ENCODE measurements around the gene UBXN10.
A peak's percentile ranks its signal among the peaks of the same experiment; 100 is the strongest.

UBXN10 gene

GRCh38 chr1:20152599-20152930, 33.3 kb upstream of the UBXN10 start:
- DNase-seq (ENCODE audit: low spot score) = no peak

GRCh38 chr1:20153000-20153418, 32.9 kb upstream of the UBXN10 start:
- peak; percentile 26 for DNase-seq (ENCODE audit: low spot score)

DNA sequence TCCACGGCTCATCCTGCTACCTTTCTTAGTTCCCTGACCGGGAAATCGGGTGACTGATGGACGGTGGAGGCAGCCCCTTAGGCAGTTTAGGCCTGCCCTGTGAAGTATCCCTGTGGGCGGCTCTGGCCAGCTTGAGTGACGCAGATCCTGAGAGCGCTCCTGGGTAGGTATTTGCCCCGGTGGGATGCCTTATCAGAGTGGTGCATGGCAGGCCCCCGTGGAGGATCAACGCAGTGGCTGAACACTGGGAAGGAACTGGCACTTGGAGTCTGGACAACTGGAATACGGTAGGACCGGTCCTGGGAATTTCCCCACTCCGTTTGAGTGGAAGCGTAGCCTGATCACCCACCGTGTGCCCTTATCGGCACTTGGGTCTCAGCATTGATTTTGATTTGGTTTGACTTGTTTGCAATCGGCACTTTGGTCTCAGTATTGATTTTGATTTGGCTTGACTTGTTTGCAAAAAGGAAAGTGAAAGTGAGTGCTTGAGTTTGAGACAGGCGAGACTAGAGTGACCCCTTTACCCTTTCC, 31.5 kb upstream of the UBXN10 start:
- no peak for DNase-seq (ENCODE audit: low spot score)

DNA sequence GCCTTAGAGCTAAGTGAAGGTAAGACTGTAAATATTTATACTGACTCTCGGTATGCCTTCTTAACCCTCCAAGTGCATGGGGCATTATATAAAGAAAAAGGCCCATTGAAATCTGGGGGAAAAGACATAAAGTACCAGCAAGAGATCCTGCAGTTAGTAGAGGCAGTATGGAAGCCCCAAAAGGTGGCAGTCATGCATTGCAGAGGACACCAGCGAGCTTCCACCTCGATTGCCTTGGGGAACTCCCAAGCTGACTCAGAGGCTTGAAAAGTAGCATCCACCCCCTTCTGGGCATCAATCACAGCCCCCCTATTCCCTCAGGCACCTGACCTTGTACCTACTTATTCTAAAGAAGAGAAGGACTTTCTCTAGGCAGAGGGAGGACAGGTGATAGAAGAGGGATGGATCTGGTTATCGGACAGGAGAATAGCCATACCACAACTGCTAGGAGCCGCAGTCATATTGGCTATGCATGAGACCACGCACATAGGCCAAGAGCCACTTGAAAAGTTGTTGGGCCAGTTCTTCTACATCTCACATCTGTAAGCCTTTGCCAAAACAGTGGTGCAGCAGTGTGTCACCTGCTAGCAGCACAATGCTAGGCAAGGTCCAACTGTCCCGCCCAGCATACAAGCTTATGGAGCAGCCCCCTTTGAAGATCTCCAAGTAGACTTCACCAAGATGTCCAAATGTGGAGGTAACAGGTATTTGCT, 27.4 kb upstream of the UBXN10 start:
- peak; percentile 18 for DNase-seq (ENCODE audit: low spot score)

- DNase-seq (ENCODE audit: low spot score) = peak; percentile 20
Measured at GRCh38 chr1:20160034-20160433, 25.9 kb upstream of the UBXN10 start.

GRCh38 chr1:20164694-20165202, 21.1 kb upstream of the UBXN10 start:
- no peak for DNase-seq (ENCODE audit: low spot score)

- DNase-seq (ENCODE audit: low spot score) = no peak
Measured at GRCh38 chr1:20165522-20165951, 20.4 kb upstream of the UBXN10 start.

GRCh38 chr1:20166051-20166450, 19.8 kb upstream of the UBXN10 start:
- no peak for DNase-seq (ENCODE audit: low spot score)

DNA sequence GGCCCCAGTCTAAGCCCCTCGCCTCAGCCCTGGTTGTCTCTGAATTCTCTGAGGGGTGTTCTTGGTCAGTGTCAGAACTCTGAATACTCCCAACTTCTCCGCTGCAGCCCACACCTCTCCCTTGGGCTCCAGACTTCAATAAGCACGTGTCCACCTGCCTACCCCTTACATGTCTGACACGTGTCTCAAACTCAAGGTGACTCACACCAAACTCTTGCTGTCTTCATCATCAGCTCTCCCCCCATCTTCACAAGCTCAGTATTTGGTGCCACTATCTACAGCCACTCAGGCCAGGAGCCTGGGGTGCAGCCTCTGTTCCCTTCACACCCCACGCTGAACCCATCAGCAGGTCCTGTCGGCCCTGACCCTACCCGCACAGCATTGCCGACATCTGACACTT, 18.8 kb upstream of the UBXN10 start:
- no peak for DNase-seq (ENCODE audit: low spot score)

GRCh38 chr1:20168564-20169491, 17.1 kb upstream of the UBXN10 start:
- DNase-seq (ENCODE audit: low spot score) = no peak

GRCh38 chr1:20169932-20170331, 16.0 kb upstream of the UBXN10 start:
- DNase-seq (ENCODE audit: low spot score) = no peak

- DNase-seq (ENCODE audit: low spot score) = no peak
Measured at GRCh38 chr1:20172033-20172590, 13.8 kb upstream of the UBXN10 start.

DNA sequence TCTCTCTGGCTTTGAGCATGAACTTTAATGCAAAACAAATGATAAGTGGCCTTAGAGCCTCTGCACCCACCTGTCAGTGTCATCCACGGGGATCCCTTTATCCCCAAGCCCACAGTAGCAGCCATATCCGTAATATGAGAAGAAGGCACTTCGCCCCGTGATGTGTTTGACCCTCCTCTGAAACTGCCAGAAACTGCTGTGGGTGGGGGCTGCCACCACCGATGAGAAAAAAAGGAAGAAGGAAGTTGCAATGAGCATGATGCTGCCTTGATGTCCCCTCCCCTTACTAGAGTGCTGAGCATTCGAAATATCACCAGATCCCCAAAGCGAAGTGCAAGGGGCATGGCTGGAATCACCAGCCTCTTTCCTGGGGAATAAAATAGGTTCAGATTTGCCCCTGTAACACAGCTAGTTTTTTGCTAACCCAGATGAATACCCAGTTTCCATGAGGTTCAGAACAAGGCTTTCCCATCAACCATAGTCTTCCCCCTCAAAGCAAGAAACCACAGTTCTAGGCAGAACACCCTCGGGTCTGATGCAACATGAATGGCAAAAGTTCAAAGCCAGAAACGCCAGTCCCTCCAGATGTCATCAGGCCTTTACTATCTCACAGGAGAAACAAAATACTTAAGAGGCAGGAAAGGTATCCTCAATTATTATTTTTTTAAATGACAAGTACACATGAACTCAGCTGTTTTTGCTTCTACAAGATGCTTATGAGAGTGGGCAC, 10.8 kb upstream of the UBXN10 start:
- no peak for DNase-seq (ENCODE audit: low spot score)

GRCh38 chr1:20178634-20179370, 7.1 kb upstream of the UBXN10 start:
- DNase-seq (ENCODE audit: low spot score) = no peak

DNA sequence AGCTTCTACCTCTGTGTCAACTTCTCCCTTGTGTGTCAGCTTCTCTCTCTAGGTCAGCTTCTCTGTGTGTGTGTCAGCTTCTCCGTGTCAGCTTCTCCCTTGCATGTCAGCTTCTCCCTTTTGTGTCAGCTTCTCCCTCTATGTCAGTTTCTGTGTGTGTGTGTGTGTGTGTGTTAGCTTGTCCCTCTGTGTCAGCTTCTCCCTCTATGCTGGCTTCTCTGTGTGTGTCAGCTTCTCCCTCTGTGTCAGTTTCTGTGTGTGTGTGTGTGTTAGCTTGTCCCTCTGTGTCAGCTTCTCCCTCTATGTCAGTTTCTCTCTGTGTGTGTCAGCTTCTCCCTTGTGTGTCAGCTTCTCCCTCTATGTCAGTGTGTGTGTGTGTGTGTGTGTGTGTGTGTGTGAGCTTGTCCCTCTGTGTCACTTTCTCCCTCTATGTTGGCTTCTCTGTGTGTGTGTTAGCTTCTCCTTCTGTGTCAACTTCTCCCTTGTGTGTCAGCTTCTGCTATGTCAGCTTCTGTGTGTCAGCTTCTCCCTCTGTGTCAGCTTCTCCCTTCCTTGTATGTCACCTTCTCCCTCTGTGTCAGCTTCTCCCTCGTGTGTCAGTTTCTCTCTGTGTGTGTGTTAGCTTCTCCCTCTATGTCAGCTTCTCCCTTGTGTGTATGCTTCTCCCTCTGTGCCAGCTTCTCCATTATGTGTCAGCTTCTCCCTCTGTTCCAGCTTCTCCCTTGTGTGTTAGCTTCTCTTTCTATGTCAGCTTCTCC, 6.3 kb upstream of the UBXN10 start:
- DNase-seq (ENCODE audit: low spot score) = no peak

GRCh38 chr1:20180129-20180843, 5.6 kb upstream of the UBXN10 start:
- DNase-seq (ENCODE audit: low spot score) = no peak

DNA sequence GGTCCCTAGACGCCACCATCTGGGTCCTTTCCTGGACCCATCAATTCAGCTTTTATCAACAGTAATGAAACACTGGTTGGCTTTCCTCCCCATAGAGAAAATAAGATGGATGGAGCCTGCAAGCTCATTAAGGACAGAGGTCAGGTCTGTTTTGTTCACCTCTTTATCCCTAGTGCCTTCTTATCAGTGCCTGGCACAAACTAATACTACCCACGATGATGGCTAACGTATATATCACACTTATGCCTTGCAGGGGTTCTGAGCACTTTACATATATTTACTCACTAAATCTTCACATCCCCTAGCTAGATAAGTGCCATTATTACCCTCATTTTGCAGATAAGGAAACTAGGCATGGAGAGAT, 5.1 kb upstream of the UBXN10 start:
- DNase-seq (ENCODE audit: low spot score) = no peak

DNA sequence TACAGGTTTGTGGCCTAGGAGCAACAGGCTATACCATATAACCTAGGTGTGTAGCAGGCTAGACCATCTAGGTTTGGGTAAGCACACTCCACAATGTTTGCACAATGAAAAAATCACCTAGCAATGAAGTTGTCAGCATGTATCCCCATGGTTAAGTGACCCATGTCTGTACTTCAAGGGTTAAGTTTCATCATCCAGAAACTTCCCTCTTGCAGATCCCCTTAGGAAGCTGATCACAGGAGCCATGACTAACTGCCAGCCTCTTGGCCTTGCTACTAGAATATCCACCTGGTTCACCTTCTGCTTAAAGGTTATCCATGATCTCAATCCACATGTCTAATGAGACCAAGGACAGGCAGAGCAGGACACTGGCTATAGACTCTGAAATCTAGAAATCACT, 3.5 kb upstream of the UBXN10 start:
- no peak for DNase-seq (ENCODE audit: low spot score)

DNA sequence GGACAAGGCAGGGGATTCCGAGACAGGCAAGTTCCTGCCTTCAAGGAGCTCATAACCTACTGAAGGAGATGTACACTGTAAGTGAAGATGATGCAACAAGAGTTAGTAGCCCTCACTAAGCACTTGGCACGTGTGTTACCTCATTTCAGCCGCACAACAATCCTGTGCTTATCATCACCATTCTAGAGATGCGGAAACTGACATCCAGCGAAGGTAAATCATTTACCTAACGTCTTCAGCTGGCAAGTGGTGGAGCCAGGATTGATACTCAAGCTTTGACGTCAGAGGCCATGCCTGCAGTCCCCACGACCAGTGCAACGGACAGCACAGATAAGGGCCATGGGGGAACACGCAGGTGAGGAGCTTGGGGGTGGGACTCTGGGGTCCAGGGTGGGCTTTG, 2.9 kb upstream of the UBXN10 start:
- DNase-seq (ENCODE audit: low spot score) = no peak
